ENCODE measurements around the gene SYNC.
A peak's percentile ranks its signal among the peaks of the same experiment; 100 is the strongest.

The SYNC gene

DNA sequence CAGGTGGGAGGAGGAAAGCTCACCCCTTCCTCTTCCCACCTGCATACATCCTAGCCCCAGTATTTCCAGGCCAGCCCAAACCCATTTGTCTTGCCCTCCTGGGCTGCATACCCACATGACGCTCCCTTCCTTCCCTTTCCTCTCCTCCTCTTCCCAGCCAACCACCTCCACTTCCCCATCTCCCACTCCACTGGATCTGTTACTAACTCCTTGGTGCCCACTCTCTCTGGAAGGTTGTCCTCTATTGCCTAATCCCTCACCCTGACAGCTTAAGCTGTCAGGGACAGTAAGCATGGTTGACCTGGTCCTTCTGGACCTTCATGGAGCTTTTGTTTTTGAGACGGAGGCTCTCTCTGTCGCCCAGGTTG lies 23.0 kb upstream of the SYNC start:
- CTCF ChIA-PET, result interaction anchor here (0.6 kb wide), 1 partner anchor 271 kb away, joined by 3 read pairs; no protein-coding TSS in a partner anchor
- no peak for DNase-seq (ENCODE audit: low spot score)
- POLR2A ChIA-PET (ENCODE audit: low non-redundant PET), result no interaction called here
- H3K27ac ChIP-seq, result peak overlapping the region; percentile 87
- TF ChIP-seq, protein P1, sequence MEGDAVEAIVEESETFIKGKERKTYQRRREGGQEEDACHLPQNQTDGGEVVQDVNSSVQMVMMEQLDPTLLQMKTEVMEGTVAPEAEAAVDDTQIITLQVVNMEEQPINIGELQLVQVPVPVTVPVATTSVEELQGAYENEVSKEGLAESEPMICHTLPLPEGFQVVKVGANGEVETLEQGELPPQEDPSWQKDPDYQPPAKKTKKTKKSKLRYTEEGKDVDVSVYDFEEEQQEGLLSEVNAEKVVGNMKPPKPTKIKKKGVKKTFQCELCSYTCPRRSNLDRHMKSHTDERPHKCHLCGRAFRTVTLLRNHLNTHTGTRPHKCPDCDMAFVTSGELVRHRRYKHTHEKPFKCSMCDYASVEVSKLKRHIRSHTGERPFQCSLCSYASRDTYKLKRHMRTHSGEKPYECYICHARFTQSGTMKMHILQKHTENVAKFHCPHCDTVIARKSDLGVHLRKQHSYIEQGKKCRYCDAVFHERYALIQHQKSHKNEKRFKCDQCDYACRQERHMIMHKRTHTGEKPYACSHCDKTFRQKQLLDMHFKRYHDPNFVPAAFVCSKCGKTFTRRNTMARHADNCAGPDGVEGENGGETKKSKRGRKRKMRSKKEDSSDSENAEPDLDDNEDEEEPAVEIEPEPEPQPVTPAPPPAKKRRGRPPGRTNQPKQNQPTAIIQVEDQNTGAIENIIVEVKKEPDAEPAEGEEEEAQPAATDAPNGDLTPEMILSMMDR (conservative IDR thresholded peaks at IDR 0.05; ENCODE audit: low read depth), result no peak

DNA sequence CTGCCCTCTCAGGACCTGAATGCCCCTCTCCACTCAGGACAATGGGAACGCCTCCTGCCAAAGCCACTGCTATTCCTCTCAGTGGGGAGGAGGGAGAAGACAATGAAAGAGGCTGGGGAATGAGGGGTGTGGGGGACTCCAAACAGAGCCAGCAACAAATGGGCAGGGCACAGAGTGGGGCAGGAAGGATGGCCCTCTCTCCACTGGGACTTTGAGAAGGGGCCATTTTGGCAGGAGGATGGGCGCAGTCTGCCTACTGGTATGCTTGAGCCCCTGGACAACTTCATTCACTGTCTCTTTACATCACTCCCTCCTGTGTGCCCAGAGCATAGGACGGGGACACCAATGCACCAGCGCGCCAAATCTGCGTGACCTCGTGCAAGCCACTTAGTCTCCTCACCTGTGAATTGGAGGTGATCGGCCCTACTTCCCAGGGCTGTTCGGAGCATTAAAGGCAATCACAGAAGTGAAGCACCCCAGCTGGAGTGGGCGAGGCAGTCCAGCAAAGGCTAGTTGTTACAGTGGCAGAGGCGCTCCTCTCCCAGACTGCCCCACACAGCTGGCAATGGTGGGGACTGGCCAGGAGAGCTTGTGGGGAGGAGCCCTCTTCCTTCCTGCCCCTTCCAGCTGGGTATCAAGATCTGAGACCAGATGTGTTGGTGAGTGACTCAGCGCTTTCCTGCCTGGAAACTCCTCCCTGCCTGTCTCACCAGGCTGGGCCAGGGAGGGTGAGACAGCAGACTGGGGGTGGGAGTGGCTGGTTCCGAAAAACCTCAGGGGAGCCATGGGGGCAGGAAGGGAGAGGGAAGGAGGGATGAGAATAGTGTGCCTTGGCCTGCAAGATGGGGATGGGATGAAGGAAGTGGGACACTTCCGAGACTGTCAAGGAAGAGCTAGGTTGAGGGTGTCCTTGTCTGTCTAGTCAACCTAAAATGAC lies 22.4 kb upstream of the SYNC start:
- TF ChIP-seq, protein P1 (conservative IDR thresholded peaks at IDR 0.05; ENCODE audit: low read depth), result no peak
- peak overlapping the region; percentile 87 for H3K27ac ChIP-seq
- POLR2A ChIA-PET (ENCODE audit: low non-redundant PET), result no interaction called here
- DNase-seq (ENCODE audit: low spot score), result peak; percentile 88
- CTCF ChIA-PET, result interaction anchor here (0.6 kb wide), 1 partner anchor 271 kb away, joined by 3 read pairs; no protein-coding TSS in a partner anchor

DNA sequence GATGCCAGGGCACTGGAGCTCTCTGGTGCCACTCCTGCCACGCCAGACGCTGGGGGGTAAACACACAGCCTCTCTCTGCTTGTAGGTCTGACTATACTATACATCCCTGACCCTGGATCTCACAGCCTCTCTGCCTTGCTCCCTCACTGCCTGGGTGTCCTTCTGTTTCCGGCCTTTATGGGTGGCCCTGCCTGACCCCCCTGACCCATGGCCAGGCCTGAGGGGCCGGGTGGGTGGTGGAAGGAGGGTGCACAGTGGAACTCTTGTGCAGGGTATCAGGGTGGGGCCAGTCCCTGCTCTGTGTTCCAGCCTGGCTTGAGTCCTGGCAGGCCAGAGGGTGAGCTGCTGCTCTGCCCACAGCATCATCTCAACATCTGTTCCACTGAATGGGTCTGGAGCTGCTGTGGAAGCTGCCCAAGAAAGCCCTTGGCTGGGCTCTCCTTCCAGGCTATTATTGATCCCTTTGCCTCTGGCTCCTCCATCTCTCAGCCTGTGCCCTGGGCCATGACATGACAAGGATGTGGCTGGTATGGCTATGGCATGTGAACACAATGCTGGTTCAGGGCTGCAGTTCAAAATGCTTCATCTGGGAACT lies 17.2 kb upstream of the SYNC start:
- ChIA-PET CTCF (no interaction called here), POLR2A (ENCODE audit: low non-redundant PET) (no interaction called here)
- no peak for DNase-seq (ENCODE audit: low spot score)
- H3K27ac ChIP-seq, result peak overlapping the region; percentile 5
- TF ChIP-seq, protein P1 (conservative IDR thresholded peaks at IDR 0.05; ENCODE audit: low read depth), result no peak

DNA sequence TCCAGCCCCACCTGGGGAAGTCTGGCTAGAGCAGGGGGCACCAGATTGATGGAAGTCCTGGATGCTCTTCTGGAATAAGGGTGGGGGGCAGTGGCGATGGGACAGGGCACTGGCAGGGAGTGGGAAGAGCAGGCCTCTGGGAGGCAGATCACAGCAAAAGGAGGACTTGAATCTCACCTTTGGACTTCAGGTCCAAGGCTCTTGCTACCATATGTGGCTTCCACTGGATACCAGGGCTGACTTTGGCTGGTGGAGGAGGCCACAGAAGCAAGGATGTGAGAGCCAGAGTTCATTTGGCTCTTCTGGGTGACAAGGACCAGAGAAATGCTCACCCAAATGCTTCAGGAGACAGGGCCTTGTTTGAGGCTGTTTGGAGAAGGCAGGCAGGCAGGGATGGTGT lies 16.0 kb upstream of the SYNC start:
- no peak for DNase-seq (ENCODE audit: low spot score)
- ChIA-PET POLR2A (ENCODE audit: low non-redundant PET) (no interaction called here), CTCF (no interaction called here)
- peak overlapping the region; percentile 73 for H3K27ac ChIP-seq
- TF ChIP-seq, protein P1 (conservative IDR thresholded peaks at IDR 0.05; ENCODE audit: low read depth), result no peak

DNA sequence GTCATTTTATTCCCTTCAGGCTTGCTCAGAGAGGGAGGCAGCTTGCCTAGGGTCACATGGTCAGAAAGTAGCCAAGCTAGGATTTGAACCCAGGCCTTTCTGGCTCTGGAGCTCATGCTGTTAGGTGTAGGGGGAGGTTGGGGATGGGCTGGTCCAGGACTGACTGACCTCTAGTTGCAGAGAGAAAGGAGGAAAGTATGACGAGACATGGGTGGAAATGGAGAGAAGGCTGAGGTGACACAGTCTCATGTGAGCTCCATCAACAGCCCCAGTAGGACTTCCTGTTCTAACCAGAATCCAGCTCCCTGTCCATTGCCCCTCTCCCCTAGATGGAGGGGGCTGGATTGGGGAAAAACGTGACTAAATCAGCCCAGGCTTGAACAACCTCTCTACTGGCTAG lies 15.5 kb upstream of the SYNC start:
- H3K27ac ChIP-seq, result peak overlapping the region; percentile 73
- ChIA-PET CTCF (interaction anchor here (0.8 kb wide), 1 partner anchor 55 kb away, joined by 3 read pairs; no protein-coding TSS in a partner anchor), POLR2A (ENCODE audit: low non-redundant PET) (no interaction called here)
- TF ChIP-seq, protein P1 (conservative IDR thresholded peaks at IDR 0.05; ENCODE audit: low read depth), result no peak
- no peak for DNase-seq (ENCODE audit: low spot score)

DNA sequence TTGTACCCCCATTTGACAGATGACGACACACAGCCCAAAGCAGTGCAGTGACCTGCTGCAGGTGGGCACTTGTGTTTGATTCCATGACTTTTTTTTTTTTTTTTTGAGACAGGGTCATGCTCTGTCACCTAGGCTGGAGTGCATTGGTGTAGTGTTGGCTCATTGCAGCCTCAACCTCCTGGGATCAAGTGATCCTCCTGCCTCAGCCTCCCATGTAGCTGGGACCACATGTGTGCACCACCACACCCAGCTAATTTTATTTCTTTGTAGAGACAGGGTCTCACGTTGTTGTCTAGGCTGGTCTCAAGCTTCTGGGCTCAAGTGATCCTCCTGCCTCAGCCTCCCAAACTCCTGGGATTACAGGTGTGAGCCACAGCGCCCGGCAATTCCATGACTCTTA lies 14.9 kb upstream of the SYNC start:
- ChIA-PET CTCF (interaction anchor here (0.8 kb wide), 1 partner anchor 55 kb away, joined by 3 read pairs; no protein-coding TSS in a partner anchor), POLR2A (ENCODE audit: low non-redundant PET) (interaction anchor here (1.3 kb wide), 1 partner anchor 36 kb away, joined by 3 read pairs; no protein-coding TSS in a partner anchor)
- TF ChIP-seq, protein P1 (conservative IDR thresholded peaks at IDR 0.05; ENCODE audit: low read depth), result no peak
- DNase-seq (ENCODE audit: low spot score), result no peak
- H3K27ac ChIP-seq, result peak overlapping the region; percentile 73

Measured in RWPE1 (cell line).